Psoas muscle (tissue), 8 donors: Measurements from ENCODE around the gene ATP6V0E2. TPM values are rescaled to one million over a fixed set of nuclear protein-coding genes. Genes with fewer than 3 reads are reported as not detected.
A peak's percentile ranks its signal among the peaks of the same experiment; 100 is the strongest.

Experiments
- ATAC-seq, 4 donors: fragments of 200-7000 bp; cut with Tn5 transposase; one replicate each; pipeline ENCODE4 v1.9.1; 2020; ENCODE audit warnings: moderate library complexity in 3 of 4, mild to moderate bottlenecking in 2 of 4
- DNase-seq, 2 donors: peaks; one replicate each; pipeline ENCODE4 v3.0.0-alpha.2; 2020
- H3K27ac ChIP-seq: fragments of 200-600 bp; one replicate; pipeline ENCODE4 v1.8.0; 2022
- H3K27me3 ChIP-seq, 3 donors: fragments of 200-600 bp in 1 of 3; one replicate each; pipeline versions ENCODE4 v1.6.1 to v1.8.0; 2013 to 2022; ENCODE audit warnings: low read length in 2 of 3, mild to moderate bottlenecking in 2 of 3, moderate library complexity in 1 of 3; ENCODE audit not compliant: insufficient read depth in 3 of 3
- H3K36me3 ChIP-seq, 2 donors: fragments of 200-600 bp in 1 of 2; one replicate each; pipeline versions ENCODE4 v1.6.1 to v1.8.0; 2013 to 2022; ENCODE audit warnings: low read depth in 1 of 2, mild to moderate bottlenecking in 1 of 2, moderate library complexity in 1 of 2; ENCODE audit not compliant: insufficient read depth in 1 of 2
- H3K4me1 ChIP-seq: fragments of 200-600 bp; one replicate; pipeline ENCODE4 v1.8.0; 2022
- H3K4me3 ChIP-seq: fragments of 200-600 bp; one replicate; pipeline ENCODE4 v1.8.0; 2022; ENCODE audit warnings: mild to moderate bottlenecking
- H3K9me3 ChIP-seq: fragments of 200-600 bp; one replicate; pipeline ENCODE4 v1.8.0; 2022
- WGBS, 3 donors: extraction: QIAGEN DNeasy Blood & Tissue Kit; methylation state at CpG; one replicate each; pipeline versions ENCODE4 v1.1.6 to v1.1.7; 2013; 5-methylcytosine and 5-hydroxymethylcytosine counted together
- intact Hi-C, 2 donors: fragments of 100-400 bp; cut with DNase I; formaldehyde crosslinking; loops; one replicate each; pipeline versions ENCODE4 v1.11.0 to v1.14.2; 2022
- polyA plus RNA-seq, 3 donors: library from polyadenylated mRNA; stranded (reverse); fragments of 200-250 nt; gene quantifications; one replicate each; pipeline ENCODE4 v1.2.3, GENCODE V29; 2013
- total RNA-seq, 4 donors: library from RNA; stranded (reverse); fragmentation: NEBNext Ultra II Directional in 2 of 4; extraction: Animal tissue kit (Norgen Biotek cat#: 25700) in 2 of 4; gene quantifications; one replicate each; pipeline versions ENCODE4 v1.2.1 to v1.2.4, GENCODE V29; 2021 to 2023
- TF ChIP-seq, protein P1 (sequence below): fragments of 200-600 bp; IDR thresholded peaks from one replicate; pipeline ENCODE4 v1.8.0; 2022; ENCODE audit warnings: antibody characterized with exemption
- donor health status: healthy with polysubstance abuse.
- donor health status: DM: no; HTN: no; CAD: no; lungs with moderate emphysema.
- donor health status: Bipolar disorder and iron deficiency.
- donor health status: healthy.
- donor health status: DM: yes; HTN: yes; CAD: no.
- donor health status: DM: no; HTN: no; CAD: no.
- donor health status: DM: no; HTN: no; CAD: no.
- donor health status: DM: yes; HTN: yes; CAD: no.

Gene ATP6V0E2
- total and polyA plus RNA-seq, 7 donors: 3.7 to 12.8 (median 11.3) TPM

DNA sequence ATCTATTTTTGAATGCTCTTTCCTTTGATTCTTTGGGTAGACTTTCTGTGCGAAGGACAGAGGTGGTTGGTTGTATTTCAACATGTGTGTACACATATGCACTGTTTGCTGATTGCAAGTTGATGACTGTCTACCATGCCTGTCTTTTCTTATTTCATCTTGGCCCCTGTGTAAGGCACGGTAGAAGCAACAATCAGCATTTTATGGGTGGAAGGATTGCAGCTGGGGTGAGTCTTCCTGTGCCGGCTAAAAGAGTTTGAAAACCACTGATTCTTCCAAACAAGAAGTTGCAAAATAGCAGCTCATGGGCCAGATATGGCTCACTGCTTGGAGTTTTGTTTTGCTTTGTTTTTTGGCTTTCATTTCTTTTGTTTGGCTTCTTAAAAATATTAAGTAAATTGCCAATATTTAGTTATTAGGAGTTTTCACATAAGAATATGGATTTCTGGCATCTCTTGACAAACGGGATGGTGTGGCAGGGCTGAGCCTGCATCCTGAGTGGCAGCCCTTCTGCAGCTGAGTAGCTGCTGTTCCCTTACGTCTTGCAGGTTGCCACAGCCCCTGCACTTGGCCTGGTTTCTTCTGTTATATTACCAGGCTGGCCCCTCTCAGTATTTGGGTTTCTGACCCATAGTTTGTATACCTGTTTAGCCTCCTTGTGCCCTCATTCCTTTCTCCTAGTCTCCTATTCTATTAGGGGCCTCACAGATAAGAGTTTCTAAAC lies 28.4 kb upstream of the ATP6V0E2 start:
- no peaks in the 10 kb centered on the region for H3K27me3 ChIP-seq
- intact Hi-C loops: no loop called here
- peaks cover 0 to 49% of the 10 kb centered on the region in 2 donors for H3K36me3 ChIP-seq
- 70 to 80% (median 71%) methylated on average over 5 of the region's 5 CpGs for WGBS, 3 donors
- no peak overlapping the region for H3K27ac ChIP-seq
- DNase-seq: peak in 1 of 2 donors; percentile 28
- H3K4me1 ChIP-seq: peaks cover 9% of the 10 kb centered on the region
- no peaks in the 10 kb centered on the region for H3K9me3 ChIP-seq
- ATAC-seq: no peak
- TF ChIP-seq, protein P1, sequence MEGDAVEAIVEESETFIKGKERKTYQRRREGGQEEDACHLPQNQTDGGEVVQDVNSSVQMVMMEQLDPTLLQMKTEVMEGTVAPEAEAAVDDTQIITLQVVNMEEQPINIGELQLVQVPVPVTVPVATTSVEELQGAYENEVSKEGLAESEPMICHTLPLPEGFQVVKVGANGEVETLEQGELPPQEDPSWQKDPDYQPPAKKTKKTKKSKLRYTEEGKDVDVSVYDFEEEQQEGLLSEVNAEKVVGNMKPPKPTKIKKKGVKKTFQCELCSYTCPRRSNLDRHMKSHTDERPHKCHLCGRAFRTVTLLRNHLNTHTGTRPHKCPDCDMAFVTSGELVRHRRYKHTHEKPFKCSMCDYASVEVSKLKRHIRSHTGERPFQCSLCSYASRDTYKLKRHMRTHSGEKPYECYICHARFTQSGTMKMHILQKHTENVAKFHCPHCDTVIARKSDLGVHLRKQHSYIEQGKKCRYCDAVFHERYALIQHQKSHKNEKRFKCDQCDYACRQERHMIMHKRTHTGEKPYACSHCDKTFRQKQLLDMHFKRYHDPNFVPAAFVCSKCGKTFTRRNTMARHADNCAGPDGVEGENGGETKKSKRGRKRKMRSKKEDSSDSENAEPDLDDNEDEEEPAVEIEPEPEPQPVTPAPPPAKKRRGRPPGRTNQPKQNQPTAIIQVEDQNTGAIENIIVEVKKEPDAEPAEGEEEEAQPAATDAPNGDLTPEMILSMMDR: no peak
- H3K4me3 ChIP-seq: no peak overlapping the region

DNA sequence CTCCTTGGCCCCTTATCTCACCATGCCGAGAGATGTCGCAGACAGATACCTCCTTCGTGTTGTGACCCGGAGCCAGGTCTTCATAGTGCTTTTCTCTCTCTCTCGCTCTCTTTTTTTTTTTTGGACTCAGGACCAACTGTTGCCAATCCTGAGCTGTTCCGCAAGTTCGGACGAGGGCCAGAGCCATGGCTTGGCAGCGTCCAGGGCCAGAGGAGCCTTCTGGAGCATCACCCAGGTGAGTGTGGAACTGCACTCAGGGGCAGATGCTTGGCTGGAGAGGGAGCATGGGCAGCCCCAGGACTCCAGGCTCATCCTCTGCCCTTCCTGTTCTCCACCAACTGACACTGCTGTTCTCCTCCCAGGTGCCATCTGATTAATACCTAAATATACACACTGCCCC lies 27.7 kb upstream of the ATP6V0E2 start:
- H3K4me3 ChIP-seq: no peak overlapping the region
- ATAC-seq (no peak), DNase-seq (peak in 1 of 2 donors; percentile 24)
- H3K9me3 ChIP-seq: no peaks in the 10 kb centered on the region
- peaks cover 0 to 54% of the 10 kb centered on the region in 2 donors for H3K36me3 ChIP-seq
- no peak overlapping the region for H3K27ac ChIP-seq
- no peaks in the 10 kb centered on the region for H3K27me3 ChIP-seq
- H3K4me1 ChIP-seq: peaks cover 9% of the 10 kb centered on the region
- intact Hi-C loops: no loop called here
- 89 to 91% (median 89%) methylated on average over 9 of the region's 9 CpGs for WGBS, 3 donors
- TF ChIP-seq, protein P1: no peak

DNA sequence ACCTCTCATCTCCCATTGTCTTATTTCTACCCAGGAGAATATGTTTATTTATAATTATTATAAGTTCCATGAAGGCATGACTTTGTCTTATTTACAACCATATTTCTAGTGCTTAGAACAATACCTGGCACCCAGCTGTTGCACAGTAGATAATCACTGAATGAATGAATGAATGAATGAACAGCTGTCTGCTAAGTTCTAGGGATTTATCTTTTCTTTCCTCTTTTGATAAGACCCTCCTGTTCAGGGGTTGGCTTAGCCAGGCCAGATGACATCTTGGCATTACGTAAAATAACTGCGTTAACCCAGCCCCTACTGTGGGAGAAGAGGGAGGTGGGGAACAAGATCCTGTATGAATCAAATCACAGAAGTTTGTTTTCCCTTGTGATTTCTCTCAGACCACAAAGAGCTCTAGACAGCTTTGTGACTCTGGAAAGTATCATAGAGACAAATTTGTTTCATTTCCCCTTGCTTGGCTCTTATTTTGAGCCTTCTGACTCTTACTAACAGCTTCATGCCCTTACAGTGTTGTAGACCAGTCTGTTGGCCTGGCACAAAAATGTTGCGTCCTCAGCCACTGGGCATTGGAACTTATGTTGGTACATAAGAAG lies 27.2 kb upstream of the ATP6V0E2 start:
- intact Hi-C loops: no loop called here
- 94 to 98% (median 97%) methylated on average over 3 of the region's 3 CpGs for WGBS, 3 donors
- TF ChIP-seq, protein P1: no peak
- Histone ChIP-seq H3K9me3 (no peaks in the 10 kb centered on the region), H3K36me3 (peaks cover 0 to 54% of the 10 kb centered on the region in 2 donors), H3K4me3 (no peak overlapping the region), H3K27ac (no peak overlapping the region), H3K27me3 (no peaks in the 10 kb centered on the region), H3K4me1 (peaks cover 9% of the 10 kb centered on the region)
- ATAC-seq (no peak), DNase-seq (no peak)

DNA sequence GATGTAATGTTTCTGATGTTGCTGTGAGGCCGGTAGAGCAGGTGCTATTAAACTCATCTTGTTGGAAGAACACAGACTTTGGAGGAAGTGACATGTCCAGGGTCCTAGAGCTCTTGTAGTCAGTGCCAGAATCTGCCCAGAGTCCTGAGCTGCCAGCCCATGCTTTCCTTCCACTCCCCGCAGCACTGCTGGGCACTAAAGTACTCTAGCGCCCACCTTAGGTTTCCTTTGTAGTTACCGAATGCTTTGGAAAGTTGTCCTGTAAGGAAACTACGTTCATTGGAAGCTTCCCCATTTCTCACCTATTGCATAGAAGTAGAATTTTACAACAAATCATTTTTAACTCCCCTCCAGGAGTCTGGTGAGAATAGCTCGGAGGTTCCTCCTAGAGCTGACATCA lies 24.6 kb upstream of the ATP6V0E2 start:
- no peak for DNase-seq
- Histone ChIP-seq H3K36me3 (peaks cover 0 to 65% of the 10 kb centered on the region in 2 donors), H3K27me3 (no peaks in the 10 kb centered on the region), H3K9me3 (no peaks in the 10 kb centered on the region), H3K4me1 (peaks cover under 1% of the 10 kb centered on the region), H3K27ac (no peak overlapping the region), H3K4me3 (no peak overlapping the region)
- 90 to 94% (median 90%) methylated on average over 6 of the region's 6 CpGs for WGBS, 3 donors
- intact Hi-C loops: no loop called here
- ATAC-seq: no peak
- TF ChIP-seq, protein P1: no peak
